Right lobe of liver (tissue), 6 donors: ENCODE results near the gene PDLIM5. TPM values are rescaled to one million over a fixed set of nuclear protein-coding genes. Genes with fewer than 3 reads are reported as not detected.

ENCODE experiments used
- ATAC-seq, 4 donors: fragments of 200-7000 bp; cut with Tn5 transposase; one replicate each; pipeline ENCODE4 v1.9.1; 2020; ENCODE audit warnings: mild to moderate bottlenecking in 4 of 4, moderate library complexity in 4 of 4
- DNase-seq, 3 donors: peaks; one replicate each; pipeline ENCODE4 v3.0.0-alpha.2; 2020
- H3K27ac ChIP-seq, 3 donors: fragments of 200-600 bp; one replicate each; pipeline ENCODE4 v1.8.0; 2022
- H3K27me3 ChIP-seq, 2 donors: fragments of 200-600 bp; one replicate each; pipeline ENCODE4 v1.8.0; 2022
- H3K36me3 ChIP-seq, 4 donors: fragments of 200-600 bp; sonication (generic) in 1 of 4; one replicate each; pipeline versions ENCODE4 v1.5.1 to v1.8.0; 2017 to 2022; ENCODE audit warnings: control low read depth in 1 of 4
- H3K4me1 ChIP-seq, 4 donors: fragments of 200-600 bp; sonication (generic) in 1 of 4; one replicate each; pipeline versions ENCODE4 v1.5.1 to v1.8.0; 2017 to 2022; ENCODE audit warnings: control low read depth in 1 of 4
- H3K4me3 ChIP-seq, 3 donors: fragments of 200-600 bp; one replicate each; pipeline ENCODE4 v1.8.0; 2022
- H3K9me3 ChIP-seq, 4 donors: fragments of 200-600 bp; sonication (generic) in 1 of 4; one replicate each; pipeline versions ENCODE4 v1.5.1 to v1.8.0; 2017 to 2022; ENCODE audit warnings: control low read depth in 1 of 4
- POLR2A ChIP-seq: fragments of 450-650 bp; IDR thresholded peaks from one replicate; pipeline ENCODE4 v1.6.1; 2017; ENCODE audit warnings: antibody characterized with exemption, mild to moderate bottlenecking
- WGBS: methylation state at CpG from one replicate; pipeline ENCODE4 v1.1.6; 2018; ENCODE audit warnings: low coverage, low lambda C conversion rate; ENCODE audit not compliant: insufficient coverage; ENCODE audit errors: missing lambda C conversion rate; 5-methylcytosine and 5-hydroxymethylcytosine counted together
- intact Hi-C, 2 donors: fragments of 100-400 bp; cut with DNase I; formaldehyde crosslinking; loops; one replicate each; pipeline versions ENCODE4 v1.11.2 to v1.14.1; 2022
- total RNA-seq, 6 experiments: library from RNA; depleted of rRNA in 2 of 6; stranded (reverse); fragments of >200 nt in 2 of 6; fragmentation: NEBNext Ultra II Directional in 3 of 6; extraction: Animal tissue kit (Norgen Biotek cat#: 25700) in 3 of 6; gene quantifications; one replicate each; pipeline versions ENCODE4 v1.1.0 to v1.2.4, GENCODE V29; 2016 to 2023
- TF ChIP-seq, protein P1 (sequence below), 4 donors: fragments of 200-600 bp in 3 of 4; fragments of 450-650 bp in 1 of 4; IDR thresholded peaks; one replicate each; pipeline versions ENCODE4 v1.5.1 to v1.8.0; 2016 to 2022; ENCODE audit warnings: antibody characterized with exemption in 4 of 4, mild to moderate bottlenecking in 2 of 4
- donor health status: DM: no; HTN: yes; CAD: no.
- donor health status: DM: no; HTN: no; CAD: no.
- donor health status: DM: no; HTN: no; CAD: no.
- donor health status: DM: no; HTN: yes; CAD: no.
- donor health status: DM: no; HTN: yes; CAD: no.

Gene PDLIM5
- total RNA-seq, 6 experiments from 2014 or later = 71.9 to 135 (median 101) TPM

DNA sequence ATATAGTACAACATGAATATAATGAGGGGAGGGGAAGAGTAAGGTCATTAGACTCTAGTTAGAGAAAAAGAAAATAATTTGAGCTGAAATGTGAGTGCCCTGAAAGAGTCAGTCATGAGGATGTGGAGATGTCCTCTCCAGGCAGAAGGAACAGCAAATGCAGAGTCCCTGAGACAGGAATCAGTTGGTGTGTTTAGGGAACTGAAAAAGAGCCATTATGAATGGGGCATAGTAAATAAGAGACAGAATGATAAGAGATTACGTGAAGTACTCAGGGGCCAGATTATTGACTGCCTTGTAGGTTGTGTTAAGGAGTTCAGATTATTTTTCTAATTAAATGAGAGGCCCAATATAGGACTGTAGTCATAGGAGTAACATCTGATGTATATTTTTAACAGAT lies 147.0 kb downstream of the PDLIM5 start:
- intact Hi-C loops = loop anchor here (10.0 kb wide), 2 partner anchors 194 to 294 kb away; no protein-coding TSS in a partner anchor

DNA sequence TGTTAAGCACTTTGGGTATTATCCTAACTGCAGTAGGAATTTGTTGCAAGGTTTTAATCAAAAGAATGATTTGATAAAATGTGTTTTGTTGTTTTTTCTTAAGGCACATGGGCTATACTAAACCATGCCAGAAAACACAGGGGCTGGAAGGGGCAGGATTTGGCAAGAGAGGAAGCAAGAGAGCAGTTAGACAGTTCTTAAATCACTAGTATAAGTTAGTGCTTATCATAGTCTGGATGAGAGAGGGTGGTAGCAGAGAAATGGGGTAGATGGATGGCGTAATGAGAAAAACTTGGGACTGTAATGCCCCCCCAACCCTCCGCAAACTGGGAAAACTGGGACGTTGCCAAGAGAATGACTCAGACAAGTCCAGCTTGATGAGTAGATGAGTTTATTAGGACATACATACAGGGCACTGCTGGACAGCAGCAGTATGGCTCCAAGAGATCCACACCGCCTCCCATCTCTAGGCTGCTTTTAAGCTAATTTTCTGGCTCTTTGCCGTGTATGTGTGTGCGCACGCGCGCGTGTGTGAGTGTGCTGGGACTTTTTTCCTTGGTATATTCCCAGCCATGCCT lies 151.5 kb downstream of the PDLIM5 start:
- H3K4me3 ChIP-seq = no peak overlapping the region
- H3K9me3 ChIP-seq = no peaks in the 10 kb centered on the region
- WGBS = 93% methylated on average over 8 of the region's 10 CpGs
- H3K27me3 ChIP-seq = no peaks in the 10 kb centered on the region
- no peak overlapping the region for H3K27ac ChIP-seq
- intact Hi-C loops = no loop called here
- ATAC-seq (peak; percentile 22 to 59 (median 43)), DNase-seq (no peak)
- TF ChIP-seq, protein P1, sequence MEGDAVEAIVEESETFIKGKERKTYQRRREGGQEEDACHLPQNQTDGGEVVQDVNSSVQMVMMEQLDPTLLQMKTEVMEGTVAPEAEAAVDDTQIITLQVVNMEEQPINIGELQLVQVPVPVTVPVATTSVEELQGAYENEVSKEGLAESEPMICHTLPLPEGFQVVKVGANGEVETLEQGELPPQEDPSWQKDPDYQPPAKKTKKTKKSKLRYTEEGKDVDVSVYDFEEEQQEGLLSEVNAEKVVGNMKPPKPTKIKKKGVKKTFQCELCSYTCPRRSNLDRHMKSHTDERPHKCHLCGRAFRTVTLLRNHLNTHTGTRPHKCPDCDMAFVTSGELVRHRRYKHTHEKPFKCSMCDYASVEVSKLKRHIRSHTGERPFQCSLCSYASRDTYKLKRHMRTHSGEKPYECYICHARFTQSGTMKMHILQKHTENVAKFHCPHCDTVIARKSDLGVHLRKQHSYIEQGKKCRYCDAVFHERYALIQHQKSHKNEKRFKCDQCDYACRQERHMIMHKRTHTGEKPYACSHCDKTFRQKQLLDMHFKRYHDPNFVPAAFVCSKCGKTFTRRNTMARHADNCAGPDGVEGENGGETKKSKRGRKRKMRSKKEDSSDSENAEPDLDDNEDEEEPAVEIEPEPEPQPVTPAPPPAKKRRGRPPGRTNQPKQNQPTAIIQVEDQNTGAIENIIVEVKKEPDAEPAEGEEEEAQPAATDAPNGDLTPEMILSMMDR (IDR thresholded peaks at IDR 0.05) = no peak
- TF ChIP-seq POLR2A = no peak
- no peaks in the 10 kb centered on the region for H3K4me1 ChIP-seq
- peaks cover 0 to 3% (median 0%) of the 10 kb centered on the region in 4 donors for H3K36me3 ChIP-seq

More for the DNA sequence above, 147.0 kb downstream of the PDLIM5 start:
- WGBS = 85% methylated on average over 1 of the region's 1 CpG
- Histone ChIP-seq H3K4me3 (no peak overlapping the region), H3K27me3 (no peaks in the 10 kb centered on the region), H3K9me3 (no peaks in the 10 kb centered on the region), H3K4me1 (peaks cover 0 to 3% (median 0%) of the 10 kb centered on the region in 4 donors), H3K36me3 (no peaks in the 10 kb centered on the region), H3K27ac (no peak overlapping the region)
- no peak for DNase-seq
- ATAC-seq = no peak
- TF ChIP-seq POLR2A = no peak
- TF ChIP-seq, protein P1 (IDR thresholded peaks at IDR 0.05) = no peak

DNA sequence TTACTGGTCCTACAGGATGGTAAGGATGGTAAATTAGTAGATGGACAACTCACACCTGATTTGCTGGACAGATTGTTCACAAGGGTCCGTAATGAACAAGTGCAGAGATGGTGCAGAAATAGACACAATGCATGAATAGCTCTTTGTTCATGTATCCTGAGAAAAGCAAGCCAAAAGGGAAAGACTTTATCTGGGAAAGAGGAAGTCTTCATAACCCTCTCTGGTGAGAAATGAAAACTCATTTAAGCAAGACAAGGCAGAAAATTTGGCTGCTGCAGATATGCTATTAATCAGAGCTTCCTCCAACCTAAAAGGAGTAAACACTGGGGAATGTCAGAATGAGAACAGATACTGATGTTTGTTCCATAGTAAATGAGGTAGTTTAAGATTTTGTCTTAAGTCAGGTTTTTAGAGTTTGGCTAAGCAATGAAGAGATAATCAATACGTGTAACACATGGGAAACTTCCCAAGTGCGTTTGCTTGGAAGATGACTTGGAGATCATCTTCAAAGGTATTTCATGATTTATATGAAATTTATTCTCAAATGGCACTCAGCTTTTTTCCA lies 153.6 kb downstream of the PDLIM5 start:
- no peaks in the 10 kb centered on the region for H3K4me1 ChIP-seq
- H3K27me3 ChIP-seq = no peaks in the 10 kb centered on the region
- peaks cover 0 to 3% (median 0%) of the 10 kb centered on the region in 4 donors for H3K36me3 ChIP-seq
- no peak for TF ChIP-seq POLR2A
- TF ChIP-seq, protein P1 (IDR thresholded peaks at IDR 0.05) = no peak
- H3K9me3 ChIP-seq = no peaks in the 10 kb centered on the region
- WGBS = 59% methylated on average over 3 of the region's 3 CpGs
- DNase-seq (no peak), ATAC-seq (peak; percentile 60 to 79 (median 70))
- no peak overlapping the region for H3K4me3 ChIP-seq
- H3K27ac ChIP-seq = no peak overlapping the region
- intact Hi-C loops = no loop called here

DNA sequence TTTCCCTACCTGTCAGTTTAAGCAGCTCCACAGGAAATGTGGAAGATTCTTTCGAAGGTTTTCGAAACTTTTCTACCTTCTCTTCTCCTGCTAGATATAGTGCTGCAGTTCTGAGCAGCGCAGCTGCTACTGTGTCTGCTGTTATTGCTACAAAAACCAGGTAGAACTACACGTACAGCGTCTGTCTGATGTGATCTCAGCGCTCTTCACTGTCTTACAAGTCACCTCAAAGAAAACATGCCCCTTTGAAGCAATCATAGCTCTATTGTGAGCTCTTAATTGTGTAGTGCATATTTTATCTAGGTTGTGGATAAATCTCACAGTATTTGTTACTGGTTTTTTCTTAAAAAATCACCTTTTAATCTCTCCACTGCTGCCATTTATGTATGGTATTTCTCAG lies 158.4 kb downstream of the PDLIM5 start:
- no peaks in the 10 kb centered on the region for H3K27me3 ChIP-seq
- H3K4me3 ChIP-seq = no peak overlapping the region
- no peaks in the 10 kb centered on the region for H3K9me3 ChIP-seq
- intact Hi-C loops = no loop called here
- H3K4me1 ChIP-seq = no peaks in the 10 kb centered on the region
- peaks cover 0 to 3% (median 0%) of the 10 kb centered on the region in 4 donors for H3K36me3 ChIP-seq
- 90% methylated on average over 6 of the region's 6 CpGs for WGBS
- TF ChIP-seq, protein P1 (IDR thresholded peaks at IDR 0.05) = no peak
- TF ChIP-seq POLR2A = no peak
- H3K27ac ChIP-seq = no peak overlapping the region
- ATAC-seq (no peak), DNase-seq (no peak)
